ENCODE measurements around the gene SPIN3.
"Not testable (repeated sequence)": the region's sequence is repeated elsewhere in the genome, so short reads cannot be mapped to it uniquely, and the experiment has no call there.

DNA sequence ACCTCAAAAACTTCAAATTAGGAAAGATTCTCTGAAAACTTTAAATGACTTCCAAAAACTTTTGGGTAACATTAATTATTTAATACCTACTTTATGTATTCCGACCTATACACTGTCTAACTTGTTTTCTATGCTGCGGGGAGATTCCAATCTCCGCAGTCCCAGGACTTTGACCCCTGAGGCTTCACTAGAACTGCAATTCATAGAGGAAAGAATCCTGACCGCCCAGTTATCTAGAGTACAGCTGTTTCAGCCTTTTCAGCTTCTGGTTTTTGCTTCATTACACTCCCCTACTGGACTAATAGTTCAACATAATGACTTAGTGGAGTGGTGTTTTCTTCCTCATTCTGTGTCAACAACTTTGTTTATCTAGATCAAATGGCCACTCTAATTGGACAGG is 50.1 kb downstream of the SPIN3 start:
- TF ChIP-seq TEAD2 (CRISPR knock-in tag; IDR thresholded peaks at IDR 0.05); TBP (CRISPR knock-in tag; IDR thresholded peaks at IDR 0.05); ATF7-NPFF (CRISPR knock-in tag; IDR thresholded peaks at IDR 0.05; ENCODE audit: low read depth); BRCA1 (CRISPR knock-in tag; IDR thresholded peaks at IDR 0.05); GABPB1 (CRISPR knock-in tag; IDR thresholded peaks at IDR 0.05); ZBTB38 (CRISPR knock-in tag; IDR thresholded peaks at IDR 0.05); RXRA (CRISPR knock-in tag; IDR thresholded peaks at IDR 0.05); ZNF451 (CRISPR knock-in tag; IDR thresholded peaks at IDR 0.05): not testable (repeated sequence)
- TF ChIP-seq, protein P1, sequence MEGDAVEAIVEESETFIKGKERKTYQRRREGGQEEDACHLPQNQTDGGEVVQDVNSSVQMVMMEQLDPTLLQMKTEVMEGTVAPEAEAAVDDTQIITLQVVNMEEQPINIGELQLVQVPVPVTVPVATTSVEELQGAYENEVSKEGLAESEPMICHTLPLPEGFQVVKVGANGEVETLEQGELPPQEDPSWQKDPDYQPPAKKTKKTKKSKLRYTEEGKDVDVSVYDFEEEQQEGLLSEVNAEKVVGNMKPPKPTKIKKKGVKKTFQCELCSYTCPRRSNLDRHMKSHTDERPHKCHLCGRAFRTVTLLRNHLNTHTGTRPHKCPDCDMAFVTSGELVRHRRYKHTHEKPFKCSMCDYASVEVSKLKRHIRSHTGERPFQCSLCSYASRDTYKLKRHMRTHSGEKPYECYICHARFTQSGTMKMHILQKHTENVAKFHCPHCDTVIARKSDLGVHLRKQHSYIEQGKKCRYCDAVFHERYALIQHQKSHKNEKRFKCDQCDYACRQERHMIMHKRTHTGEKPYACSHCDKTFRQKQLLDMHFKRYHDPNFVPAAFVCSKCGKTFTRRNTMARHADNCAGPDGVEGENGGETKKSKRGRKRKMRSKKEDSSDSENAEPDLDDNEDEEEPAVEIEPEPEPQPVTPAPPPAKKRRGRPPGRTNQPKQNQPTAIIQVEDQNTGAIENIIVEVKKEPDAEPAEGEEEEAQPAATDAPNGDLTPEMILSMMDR (CRISPR knock-in tag; IDR thresholded peaks at IDR 0.05): not testable (repeated sequence)
- TF ChIP-seq, protein P2, sequence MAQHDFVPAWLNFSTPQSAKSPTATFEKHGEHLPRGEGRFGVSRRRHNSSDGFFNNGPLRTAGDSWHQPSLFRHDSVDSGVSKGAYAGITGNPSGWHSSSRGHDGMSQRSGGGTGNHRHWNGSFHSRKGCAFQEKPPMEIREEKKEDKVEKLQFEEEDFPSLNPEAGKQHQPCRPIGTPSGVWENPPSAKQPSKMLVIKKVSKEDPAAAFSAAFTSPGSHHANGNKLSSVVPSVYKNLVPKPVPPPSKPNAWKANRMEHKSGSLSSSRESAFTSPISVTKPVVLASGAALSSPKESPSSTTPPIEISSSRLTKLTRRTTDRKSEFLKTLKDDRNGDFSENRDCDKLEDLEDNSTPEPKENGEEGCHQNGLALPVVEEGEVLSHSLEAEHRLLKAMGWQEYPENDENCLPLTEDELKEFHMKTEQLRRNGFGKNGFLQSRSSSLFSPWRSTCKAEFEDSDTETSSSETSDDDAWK (CRISPR knock-in tag; IDR thresholded peaks at IDR 0.05): not testable (repeated sequence)
- TF ChIP-seq, protein P3, sequence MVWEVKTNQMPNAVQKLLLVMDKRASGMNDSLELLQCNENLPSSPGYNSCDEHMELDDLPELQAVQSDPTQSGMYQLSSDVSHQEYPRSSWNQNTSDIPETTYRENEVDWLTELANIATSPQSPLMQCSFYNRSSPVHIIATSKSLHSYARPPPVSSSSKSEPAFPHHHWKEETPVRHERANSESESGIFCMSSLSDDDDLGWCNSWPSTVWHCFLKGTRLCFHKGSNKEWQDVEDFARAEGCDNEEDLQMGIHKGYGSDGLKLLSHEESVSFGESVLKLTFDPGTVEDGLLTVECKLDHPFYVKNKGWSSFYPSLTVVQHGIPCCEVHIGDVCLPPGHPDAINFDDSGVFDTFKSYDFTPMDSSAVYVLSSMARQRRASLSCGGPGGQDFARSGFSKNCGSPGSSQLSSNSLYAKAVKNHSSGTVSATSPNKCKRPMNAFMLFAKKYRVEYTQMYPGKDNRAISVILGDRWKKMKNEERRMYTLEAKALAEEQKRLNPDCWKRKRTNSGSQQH (CRISPR knock-in tag; IDR thresholded peaks at IDR 0.05; ENCODE audit: low read depth): not testable (repeated sequence)
- TF ChIP-seq, protein P4, sequence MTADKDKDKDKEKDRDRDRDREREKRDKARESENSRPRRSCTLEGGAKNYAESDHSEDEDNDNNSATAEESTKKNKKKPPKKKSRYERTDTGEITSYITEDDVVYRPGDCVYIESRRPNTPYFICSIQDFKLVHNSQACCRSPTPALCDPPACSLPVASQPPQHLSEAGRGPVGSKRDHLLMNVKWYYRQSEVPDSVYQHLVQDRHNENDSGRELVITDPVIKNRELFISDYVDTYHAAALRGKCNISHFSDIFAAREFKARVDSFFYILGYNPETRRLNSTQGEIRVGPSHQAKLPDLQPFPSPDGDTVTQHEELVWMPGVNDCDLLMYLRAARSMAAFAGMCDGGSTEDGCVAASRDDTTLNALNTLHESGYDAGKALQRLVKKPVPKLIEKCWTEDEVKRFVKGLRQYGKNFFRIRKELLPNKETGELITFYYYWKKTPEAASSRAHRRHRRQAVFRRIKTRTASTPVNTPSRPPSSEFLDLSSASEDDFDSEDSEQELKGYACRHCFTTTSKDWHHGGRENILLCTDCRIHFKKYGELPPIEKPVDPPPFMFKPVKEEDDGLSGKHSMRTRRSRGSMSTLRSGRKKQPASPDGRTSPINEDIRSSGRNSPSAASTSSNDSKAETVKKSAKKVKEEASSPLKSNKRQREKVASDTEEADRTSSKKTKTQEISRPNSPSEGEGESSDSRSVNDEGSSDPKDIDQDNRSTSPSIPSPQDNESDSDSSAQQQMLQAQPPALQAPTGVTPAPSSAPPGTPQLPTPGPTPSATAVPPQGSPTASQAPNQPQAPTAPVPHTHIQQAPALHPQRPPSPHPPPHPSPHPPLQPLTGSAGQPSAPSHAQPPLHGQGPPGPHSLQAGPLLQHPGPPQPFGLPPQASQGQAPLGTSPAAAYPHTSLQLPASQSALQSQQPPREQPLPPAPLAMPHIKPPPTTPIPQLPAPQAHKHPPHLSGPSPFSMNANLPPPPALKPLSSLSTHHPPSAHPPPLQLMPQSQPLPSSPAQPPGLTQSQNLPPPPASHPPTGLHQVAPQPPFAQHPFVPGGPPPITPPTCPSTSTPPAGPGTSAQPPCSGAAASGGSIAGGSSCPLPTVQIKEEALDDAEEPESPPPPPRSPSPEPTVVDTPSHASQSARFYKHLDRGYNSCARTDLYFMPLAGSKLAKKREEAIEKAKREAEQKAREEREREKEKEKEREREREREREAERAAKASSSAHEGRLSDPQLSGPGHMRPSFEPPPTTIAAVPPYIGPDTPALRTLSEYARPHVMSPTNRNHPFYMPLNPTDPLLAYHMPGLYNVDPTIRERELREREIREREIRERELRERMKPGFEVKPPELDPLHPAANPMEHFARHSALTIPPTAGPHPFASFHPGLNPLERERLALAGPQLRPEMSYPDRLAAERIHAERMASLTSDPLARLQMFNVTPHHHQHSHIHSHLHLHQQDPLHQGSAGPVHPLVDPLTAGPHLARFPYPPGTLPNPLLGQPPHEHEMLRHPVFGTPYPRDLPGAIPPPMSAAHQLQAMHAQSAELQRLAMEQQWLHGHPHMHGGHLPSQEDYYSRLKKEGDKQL (CRISPR knock-in tag; IDR thresholded peaks at IDR 0.05; ENCODE audit: low read depth): not testable (repeated sequence)
- TF ChIP-seq, protein P5, sequence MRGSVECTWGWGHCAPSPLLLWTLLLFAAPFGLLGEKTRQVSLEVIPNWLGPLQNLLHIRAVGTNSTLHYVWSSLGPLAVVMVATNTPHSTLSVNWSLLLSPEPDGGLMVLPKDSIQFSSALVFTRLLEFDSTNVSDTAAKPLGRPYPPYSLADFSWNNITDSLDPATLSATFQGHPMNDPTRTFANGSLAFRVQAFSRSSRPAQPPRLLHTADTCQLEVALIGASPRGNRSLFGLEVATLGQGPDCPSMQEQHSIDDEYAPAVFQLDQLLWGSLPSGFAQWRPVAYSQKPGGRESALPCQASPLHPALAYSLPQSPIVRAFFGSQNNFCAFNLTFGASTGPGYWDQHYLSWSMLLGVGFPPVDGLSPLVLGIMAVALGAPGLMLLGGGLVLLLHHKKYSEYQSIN (CRISPR knock-in tag; IDR thresholded peaks at IDR 0.05; ENCODE audit: borderline replicate concordance): not testable (repeated sequence)
- TF ChIP-seq, protein P6, sequence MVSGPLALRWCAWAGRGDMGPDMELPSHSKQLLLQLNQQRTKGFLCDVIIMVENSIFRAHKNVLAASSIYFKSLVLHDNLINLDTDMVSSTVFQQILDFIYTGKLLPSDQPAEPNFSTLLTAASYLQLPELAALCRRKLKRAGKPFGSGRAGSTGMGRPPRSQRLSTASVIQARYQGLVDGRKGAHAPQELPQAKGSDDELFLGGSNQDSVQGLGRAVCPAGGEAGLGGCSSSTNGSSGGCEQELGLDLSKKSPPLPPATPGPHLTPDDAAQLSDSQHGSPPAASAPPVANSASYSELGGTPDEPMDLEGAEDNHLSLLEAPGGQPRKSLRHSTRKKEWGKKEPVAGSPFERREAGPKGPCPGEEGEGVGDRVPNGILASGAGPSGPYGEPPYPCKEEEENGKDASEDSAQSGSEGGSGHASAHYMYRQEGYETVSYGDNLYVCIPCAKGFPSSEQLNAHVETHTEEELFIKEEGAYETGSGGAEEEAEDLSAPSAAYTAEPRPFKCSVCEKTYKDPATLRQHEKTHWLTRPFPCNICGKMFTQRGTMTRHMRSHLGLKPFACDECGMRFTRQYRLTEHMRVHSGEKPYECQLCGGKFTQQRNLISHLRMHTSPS (CRISPR knock-in tag; IDR thresholded peaks at IDR 0.05; ENCODE audit: low read depth): not testable (repeated sequence)

Measured in HepG2 (cell line).